Spleen (tissue), 11 donors: ENCODE measurements around the gene TTC27. TPM values are rescaled to one million over a fixed set of nuclear protein-coding genes. Genes with fewer than 3 reads are reported as not detected.

Source experiments
- DNase-seq: peaks from one replicate; pipeline ENCODE4 v3.0.0-alpha.2; 2020
- H3K27ac ChIP-seq, 8 donors: fragments of 200-600 bp; sonication (generic) in 7 of 8; 1 replicate in 4 of 8; 2 replicates in 4 of 8; pipeline versions ENCODE4 v1.5.0 to v1.8.0; 2016 to 2021; ENCODE audit warnings: inconsistent platforms in 4 of 8, mild to moderate bottlenecking in 4 of 8, moderate library complexity in 1 of 8
- H3K27me3 ChIP-seq, 7 donors: fragments of 200-600 bp; sonication (generic) in 6 of 7; replicated peaks in 1 of 7; 1 replicate in 4 of 7; 2 replicates in 3 of 7; pipeline versions ENCODE4 v1.5.0 to v1.8.0; 2016 to 2021; ENCODE audit warnings: inconsistent platforms in 3 of 7, mild to moderate bottlenecking in 1 of 7
- H3K36me3 ChIP-seq, 6 donors: fragments of 200-600 bp; sonication (generic) in 5 of 6; 1 replicate in 4 of 6; 2 replicates in 2 of 6; pipeline versions ENCODE4 v1.5.0 to v1.8.0; 2016 to 2021; ENCODE audit warnings: inconsistent platforms in 2 of 6
- H3K4me1 ChIP-seq, 6 donors: fragments of 200-600 bp; sonication (generic) in 5 of 6; 1 replicate in 3 of 6; 2 replicates in 3 of 6; pipeline versions ENCODE4 v1.5.0 to v1.8.0; 2016 to 2021; ENCODE audit warnings: inconsistent platforms in 3 of 6
- H3K4me3 ChIP-seq, 8 donors: fragments of 200-600 bp; sonication (generic) in 7 of 8; 1 replicate in 4 of 8; 2 replicates in 4 of 8; pipeline versions ENCODE4 v1.5.0 to v1.8.0; 2016 to 2021; ENCODE audit warnings: inconsistent platforms in 4 of 8, mild to moderate bottlenecking in 4 of 8, moderate library complexity in 2 of 8
- H3K9me3 ChIP-seq, 8 donors: fragments of 200-600 bp; sonication (generic) in 7 of 8; 1 replicate in 4 of 8; 2 replicates in 4 of 8; pipeline versions ENCODE4 v1.5.0 to v1.8.0; 2016 to 2021; ENCODE audit warnings: inconsistent platforms in 4 of 8
- POLR2A ChIP-seq, 3 donors: fragments of 450-650 bp; IDR thresholded peaks; one replicate each; pipeline ENCODE4 v1.5.1; 2017; ENCODE audit warnings: antibody characterized with exemption in 3 of 3, mild to moderate bottlenecking in 1 of 3
- POLR2AphosphoS5 ChIP-seq, 3 donors: sonication (generic); formaldehyde crosslinking; IDR thresholded peaks; one replicate each; pipeline ENCODE4 v1.5.1; 2017; ENCODE audit warnings: antibody characterized with exemption in 3 of 3
- WGBS, 5 donors: extraction: QIAGEN DNeasy Blood & Tissue Kit in 3 of 5; methylation state at CpG; one replicate each; pipeline versions ENCODE4 v1.1.5 to v1.1.7; 2013 to 2018; 5-methylcytosine and 5-hydroxymethylcytosine counted together
- intact Hi-C: fragments of 100-400 bp; cut with DNase I; formaldehyde crosslinking; loops from one replicate; pipeline ENCODE4 v1.15.0; 2023; ENCODE audit warnings: low total_unique reads
- polyA plus RNA-seq, 3 donors: library from polyadenylated mRNA; stranded (reverse); fragments of 200-250 nt; gene quantifications; one replicate each; pipeline ENCODE4 v1.2.1, GENCODE V29; 2013
- total RNA-seq, 7 donors: library from RNA; depleted of rRNA in 3 of 7; stranded (reverse); fragments of >200 nt in 3 of 7; fragmentation: NEBNext Ultra II Directional in 4 of 7; extraction: Animal tissue kit (Norgen Biotek cat#: 25700) in 4 of 7; gene quantifications; one replicate each; pipeline versions ENCODE4 v1.1.0 to v1.2.1, GENCODE V29; 2016 to 2021
- TF ChIP-seq, protein P1 (sequence below), 11 experiments: fragments of 200-600 bp in 7 of 11; fragments of 450-650 bp in 4 of 11; sonication (generic) in 4 of 11; IDR thresholded peaks in 8 of 11; conservative IDR thresholded peaks in 3 of 11; 1 replicate in 7 of 11; 2 replicates in 4 of 11; pipeline versions ENCODE4 v1.4.0 to v1.8.0; 2016 to 2021; ENCODE audit warnings: antibody characterized with exemption in 11 of 11, inconsistent platforms in 4 of 11, mild to moderate bottlenecking in 1 of 11
- donor health status: healthy with polysubstance abuse.
- donor health status: DM: no; HTN: no; CAD: no; lungs with moderate emphysema.
- donor health status: DM: no; HTN: no; CAD: no.
- donor health status: Bipolar disorder and iron deficiency.
- donor health status: healthy.
- donor health status: DM: no; HTN: no; CAD: no.
- donor health status: DM: yes; HTN: yes; CAD: no.

Gene TTC27
- total and polyA plus RNA-seq, 10 donors, result 9.0 to 28.5 (median 20.6) TPM

DNA sequence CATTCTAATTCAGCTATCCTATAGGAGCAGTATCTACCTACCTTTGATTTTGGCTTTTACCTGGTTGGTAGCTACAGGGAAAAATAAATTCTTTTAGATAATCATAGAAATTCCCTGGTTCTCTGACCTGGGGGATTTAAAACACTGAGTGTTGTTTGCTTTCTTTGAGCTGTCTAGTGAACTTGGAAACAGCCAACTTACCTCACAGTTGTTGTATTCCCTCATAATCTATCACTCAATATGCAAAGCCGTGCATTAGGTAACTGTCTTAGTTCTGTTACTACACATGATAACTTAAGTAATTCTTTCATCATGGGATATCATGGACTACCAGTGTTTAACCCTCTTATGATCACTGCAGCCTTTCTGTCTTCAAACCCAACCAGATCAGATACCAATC, 127.8 kb downstream of the TTC27 start:
- peaks cover 0 to 33% (median 13%) of the 10 kb centered on the region in 6 donors for H3K36me3 ChIP-seq
- H3K4me3 ChIP-seq, result peak overlapping the region in 2 of 8 donors; percentile 23 to 49
- no peak for DNase-seq
- H3K9me3 ChIP-seq, result no peaks in the 10 kb centered on the region
- H3K27ac ChIP-seq, result peak overlapping the region in 3 of 8 donors; percentile 4 to 50 (median 13)
- intact Hi-C loops, result no loop called here
- peaks cover 0 to 23% (median 10%) of the 10 kb centered on the region in 6 donors for H3K4me1 ChIP-seq
- 74 to 97% (median 84%) methylated on average over 1 of the region's 1 CpG for WGBS, 5 donors
- TF ChIP-seq POLR2AphosphoS5 (IDR thresholded peaks at IDR 0.05) (no peak), POLR2A (IDR thresholded peaks at IDR 0.05) (no peak)
- TF ChIP-seq, protein P1, sequence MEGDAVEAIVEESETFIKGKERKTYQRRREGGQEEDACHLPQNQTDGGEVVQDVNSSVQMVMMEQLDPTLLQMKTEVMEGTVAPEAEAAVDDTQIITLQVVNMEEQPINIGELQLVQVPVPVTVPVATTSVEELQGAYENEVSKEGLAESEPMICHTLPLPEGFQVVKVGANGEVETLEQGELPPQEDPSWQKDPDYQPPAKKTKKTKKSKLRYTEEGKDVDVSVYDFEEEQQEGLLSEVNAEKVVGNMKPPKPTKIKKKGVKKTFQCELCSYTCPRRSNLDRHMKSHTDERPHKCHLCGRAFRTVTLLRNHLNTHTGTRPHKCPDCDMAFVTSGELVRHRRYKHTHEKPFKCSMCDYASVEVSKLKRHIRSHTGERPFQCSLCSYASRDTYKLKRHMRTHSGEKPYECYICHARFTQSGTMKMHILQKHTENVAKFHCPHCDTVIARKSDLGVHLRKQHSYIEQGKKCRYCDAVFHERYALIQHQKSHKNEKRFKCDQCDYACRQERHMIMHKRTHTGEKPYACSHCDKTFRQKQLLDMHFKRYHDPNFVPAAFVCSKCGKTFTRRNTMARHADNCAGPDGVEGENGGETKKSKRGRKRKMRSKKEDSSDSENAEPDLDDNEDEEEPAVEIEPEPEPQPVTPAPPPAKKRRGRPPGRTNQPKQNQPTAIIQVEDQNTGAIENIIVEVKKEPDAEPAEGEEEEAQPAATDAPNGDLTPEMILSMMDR (IDR thresholded peaks at IDR 0.05 in 8 of 11, conservative IDR thresholded peaks at IDR 0.05 in 3 of 11), result no peak
- H3K27me3 ChIP-seq, result no peaks in the 10 kb centered on the region

DNA sequence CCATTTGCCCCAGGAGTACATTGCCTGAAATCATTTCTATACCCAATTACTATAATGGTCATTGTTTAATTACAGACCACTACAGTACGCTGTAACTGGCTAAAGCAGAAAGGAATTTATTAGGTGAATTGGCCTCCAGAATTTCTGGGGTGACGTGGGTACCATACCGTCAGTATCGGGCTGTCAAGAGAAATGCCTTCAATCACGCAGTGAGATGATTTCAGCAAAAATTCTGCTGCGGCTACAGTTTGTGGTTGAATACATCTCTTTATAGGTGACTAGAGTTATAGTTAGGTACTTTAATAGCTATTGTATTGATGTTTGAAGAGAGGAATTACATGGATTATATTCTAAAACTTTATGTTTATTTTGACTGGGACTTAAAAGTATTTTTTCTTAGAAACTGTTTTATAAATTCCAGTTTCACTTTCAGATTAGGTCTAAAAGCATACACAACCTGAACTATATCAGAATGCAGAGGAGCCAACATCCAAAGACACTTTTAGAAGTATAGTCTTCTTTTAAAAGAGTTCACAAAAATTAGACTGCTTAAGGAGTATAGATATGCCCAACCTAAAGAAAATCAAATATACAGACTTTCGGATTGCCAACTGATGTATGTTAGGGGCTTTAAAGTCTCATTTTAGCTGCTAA, 128.4 kb downstream of the TTC27 start:
- WGBS, 5 donors, result 35 to 65% (median 53%) methylated on average over 7 of the region's 7 CpGs

DNA sequence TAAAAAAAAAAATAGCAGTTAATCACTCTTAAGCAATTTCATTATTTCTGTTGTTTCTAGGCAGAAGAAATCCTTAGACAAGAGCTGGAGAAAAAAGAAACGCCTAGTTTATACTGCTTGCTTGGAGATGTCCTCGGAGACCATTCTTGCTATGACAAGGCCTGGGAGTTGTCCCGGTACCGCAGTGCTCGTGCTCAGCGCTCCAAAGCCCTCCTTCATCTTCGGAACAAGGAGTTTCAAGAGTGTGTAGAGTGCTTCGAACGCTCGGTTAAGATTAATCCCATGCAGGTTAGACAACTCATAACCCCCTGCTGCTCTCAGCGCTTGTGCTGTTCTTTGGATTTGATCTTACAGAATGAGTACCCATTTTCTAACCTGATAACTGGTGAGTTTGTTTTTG, 130.4 kb downstream of the TTC27 start:
- no peak for DNase-seq
- TF ChIP-seq POLR2A (IDR thresholded peaks at IDR 0.05), result no peak
- no peak for TF ChIP-seq POLR2AphosphoS5 (IDR thresholded peaks at IDR 0.05)
- TF ChIP-seq, protein P1 (IDR thresholded peaks at IDR 0.05 in 8 of 11, conservative IDR thresholded peaks at IDR 0.05 in 3 of 11), result no peak
- Histone ChIP-seq H3K4me1 (peaks cover 0 to 23% (median 10%) of the 10 kb centered on the region in 6 donors), H3K4me3 (no peak overlapping the region), H3K9me3 (no peaks in the 10 kb centered on the region), H3K27ac (peak overlapping the region in 3 of 8 donors; percentile 3 to 29 (median 5)), H3K27me3 (no peaks in the 10 kb centered on the region), H3K36me3 (peaks cover 0 to 46% (median 15%) of the 10 kb centered on the region in 6 donors)
- WGBS, 5 donors, result 87 to 94% (median 90%) methylated on average over 11 of the region's 11 CpGs
- intact Hi-C loops, result no loop called here

More for the DNA sequence above, 128.4 kb downstream of the TTC27 start:
- TF ChIP-seq POLR2AphosphoS5 (IDR thresholded peaks at IDR 0.05) (no peak), POLR2A (IDR thresholded peaks at IDR 0.05) (no peak)
- TF ChIP-seq, protein P1 (IDR thresholded peaks at IDR 0.05 in 8 of 11, conservative IDR thresholded peaks at IDR 0.05 in 3 of 11), result no peak
- H3K9me3 ChIP-seq, result no peaks in the 10 kb centered on the region
- H3K4me3 ChIP-seq, result peak overlapping the region in 3 of 8 donors; percentile 5 to 49 (median 23)
- DNase-seq, result no peak
- H3K4me1 ChIP-seq, result peaks cover 0 to 23% (median 10%) of the 10 kb centered on the region in 6 donors
- H3K27me3 ChIP-seq, result no peaks in the 10 kb centered on the region
- H3K36me3 ChIP-seq, result peaks cover 0 to 38% (median 14%) of the 10 kb centered on the region in 6 donors
- H3K27ac ChIP-seq, result peak overlapping the region in 4 of 8 donors; percentile 4 to 50 (median 13)
- intact Hi-C loops, result no loop called here

DNA sequence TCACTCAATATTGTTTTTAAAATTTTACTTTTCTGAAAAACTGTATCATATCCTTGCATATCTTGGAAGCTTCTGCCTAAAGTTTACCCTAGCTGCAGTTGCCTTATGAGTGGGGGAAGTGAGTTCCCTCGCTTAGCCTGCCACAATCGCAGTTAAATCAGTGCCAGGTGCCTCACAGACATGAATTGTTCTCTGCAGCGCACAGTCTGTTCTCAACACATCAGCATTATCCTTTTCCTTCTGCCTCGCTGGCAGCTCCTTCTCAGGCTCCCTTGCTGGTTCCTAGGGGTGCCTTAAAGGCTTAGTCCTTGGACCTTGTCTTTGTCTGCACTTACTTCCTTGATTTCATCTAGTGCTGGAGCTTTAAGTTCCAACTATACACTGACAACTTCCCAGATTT, 132.8 kb downstream of the TTC27 start:
- intact Hi-C loops, result no loop called here
- H3K9me3 ChIP-seq, result no peaks in the 10 kb centered on the region
- peaks cover 0 to 60% (median 15%) of the 10 kb centered on the region in 6 donors for H3K36me3 ChIP-seq
- DNase-seq, result no peak
- no peaks in the 10 kb centered on the region for H3K27me3 ChIP-seq
- 79 to 97% (median 96%) methylated on average over 4 of the region's 4 CpGs for WGBS, 5 donors
- H3K4me3 ChIP-seq, result no peak overlapping the region
- TF ChIP-seq POLR2A (IDR thresholded peaks at IDR 0.05) (no peak), POLR2AphosphoS5 (IDR thresholded peaks at IDR 0.05) (no peak)
- TF ChIP-seq, protein P1 (IDR thresholded peaks at IDR 0.05 in 8 of 11, conservative IDR thresholded peaks at IDR 0.05 in 3 of 11), result no peak
- H3K27ac ChIP-seq, result no peak overlapping the region
- peaks cover 0 to 16% (median 9%) of the 10 kb centered on the region in 6 donors for H3K4me1 ChIP-seq
